K562 (cell line): ENCODE results near the gene ZDHHC19. TPM values are rescaled to one million over a fixed set of nuclear protein-coding genes. Genes with fewer than 3 reads are reported as not detected.

Experiments
- BMI1 ChIP-seq: fragments of 150-350 bp; IDR thresholded peaks from 2 replicates; pipeline ENCODE4 v1.6.1; 2014; ENCODE audit warnings: low read length
- DPF2 ChIP-seq: fragments of 450-650 bp; IDR thresholded peaks from 2 replicates; pipeline ENCODE4 v1.6.1; 2016
- FOXK1 ChIP-seq: sonication (generic); formaldehyde crosslinking; IDR thresholded peaks from 2 replicates; pipeline ENCODE4 v1.8.0; 2022; ENCODE audit warnings: missing genetic modification reagents, mild to moderate bottlenecking, borderline replicate concordance
- HNRNPLL ChIP-seq: fragments of 200-400 bp; formaldehyde crosslinking; IDR thresholded peaks from 2 replicates; pipeline ENCODE4 v1.6.1; 2017; ENCODE audit warnings: low read length, low read depth, mild to moderate bottlenecking; ENCODE audit not compliant: poor library complexity, severe bottlenecking
- MCM5 ChIP-seq: fragments of 450-650 bp; IDR thresholded peaks from 2 replicates; pipeline ENCODE4 v1.6.1; 2016; ENCODE audit warnings: low read depth
- PHF21A ChIP-seq: fragments of 450-650 bp; IDR thresholded peaks from 2 replicates; pipeline ENCODE4 v1.6.1; 2017; ENCODE audit warnings: low read depth, borderline replicate concordance
- PRMT5 ChIP-seq: sonication (generic); formaldehyde crosslinking; IDR thresholded peaks from 2 replicates; pipeline ENCODE4 v1.5.0; 2020; ENCODE audit warnings: missing genetic modification reagents
- RBFOX2 ChIP-seq: fragments of 200-400 bp; formaldehyde crosslinking; IDR thresholded peaks from 2 replicates; pipeline ENCODE4 v1.6.1; 2017; ENCODE audit warnings: low read depth, mild to moderate bottlenecking, low read length, moderate library complexity
- RFX7 ChIP-seq: fragments of 250-450 bp; sonication (Bioruptor Pico); IDR thresholded peaks from 2 replicates; pipeline ENCODE4 v1.5.1; 2021; ENCODE audit warnings: mild to moderate bottlenecking
- SMARCA5 ChIP-seq: fragments of 450-650 bp; IDR thresholded peaks from 2 replicates; pipeline ENCODE4 v1.6.1; 2016
- SP1 ChIP-seq: sonication (generic); formaldehyde crosslinking; IDR thresholded peaks from 2 replicates; pipeline ENCODE4 v1.8.1; 2022; ENCODE audit warnings: mild to moderate bottlenecking, missing genetic modification reagents
- SP2 ChIP-seq: IDR thresholded peaks from 2 replicates; pipeline ENCODE4 v1.6.1; 2011; ENCODE audit warnings: mild to moderate bottlenecking, low read depth, low read length, moderate library complexity; ENCODE audit not compliant: poor library complexity, severe bottlenecking; ENCODE audit errors: extremely low read depth
- TAF7 ChIP-seq: fragments of 450-650 bp; IDR thresholded peaks from 2 replicates; pipeline ENCODE4 v1.6.1; 2016; ENCODE audit warnings: missing genetic modification characterization, missing compliant biosample characterization
- ZNF695 ChIP-seq: fragments of 450-650 bp; formaldehyde crosslinking; IDR thresholded peaks from 2 replicates; pipeline ENCODE4 v1.4.0; 2020; ENCODE audit warnings: mild to moderate bottlenecking, moderate library complexity
- polyA plus RNA-seq, 8 experiments: library from polyadenylated mRNA; depleted of rRNA in 4 of 8; stranded (reverse) in 5 of 8; unstranded in 3 of 8; fragments of >200 nt; fragmentation: Nextera tagmentation in 2 of 8; fragmentation: Illumina TruSeq in 1 of 8; extraction: Ambion mirVana in 2 of 8; extraction: Trizol in 1 of 8; gene quantifications; 2 replicates each; pipeline versions ENCODE4 v1.2.1 to v1.2.3, GENCODE V29; 2011 to 2014; ENCODE audit warnings: inconsistent platforms in 1 of 8, missing spikeins in 1 of 8
- total RNA-seq, 7 experiments: library from RNA; depleted of rRNA in 6 of 7; stranded (reverse); fragments of >200 nt in 6 of 7; fragmentation: Illumina TruSeq in 2 of 7; extraction: Trizol in 2 of 7; gene quantifications; 2 replicates each; pipeline versions ENCODE4 v1.2.1 to v1.2.3, GENCODE V29; 2011 to 2021; ENCODE audit warnings: low replicate concordance in 1 of 7
- TF ChIP-seq, protein P1 (sequence below): sonication (generic); formaldehyde crosslinking; IDR thresholded peaks from 2 replicates; pipeline ENCODE4 v1.8.0; 2022; ENCODE audit warnings: missing genetic modification reagents, mild to moderate bottlenecking, moderate library complexity, borderline replicate concordance
- TF ChIP-seq, protein P2 (sequence below): fragments of 450-650 bp; IDR thresholded peaks from 2 replicates; pipeline ENCODE4 v1.7.0; 2016; ENCODE audit warnings: borderline replicate concordance
- TF ChIP-seq, protein P3 (sequence below): fragments of 250-450 bp; sonication (Bioruptor Pico); IDR thresholded peaks from 2 replicates; pipeline ENCODE4 v1.4.0; 2020; ENCODE audit warnings: borderline replicate concordance
- TF ChIP-seq, protein P4 (sequence below): fragments of 450-650 bp; formaldehyde crosslinking; IDR thresholded peaks from 2 replicates; pipeline ENCODE4 v1.4.0; 2022; ENCODE audit warnings: missing genetic modification characterization
- TF ChIP-seq, protein P5 (sequence below): fragments of 450-650 bp; IDR thresholded peaks from 2 replicates; pipeline ENCODE4 v1.6.1; 2016; ENCODE audit warnings: low read depth, mild to moderate bottlenecking, moderate library complexity

The ZDHHC19 gene
- total and polyA plus RNA-seq, 9 of the 15 experiments (the other 6 are each of a cell fraction or from before 2014, with no cell fraction given): 0.40 to 5.5 (median 1.1) TPM

- TF ChIP-seq FOXK1 (CRISPR knock-in tag): no peak
- TF ChIP-seq, protein P1, sequence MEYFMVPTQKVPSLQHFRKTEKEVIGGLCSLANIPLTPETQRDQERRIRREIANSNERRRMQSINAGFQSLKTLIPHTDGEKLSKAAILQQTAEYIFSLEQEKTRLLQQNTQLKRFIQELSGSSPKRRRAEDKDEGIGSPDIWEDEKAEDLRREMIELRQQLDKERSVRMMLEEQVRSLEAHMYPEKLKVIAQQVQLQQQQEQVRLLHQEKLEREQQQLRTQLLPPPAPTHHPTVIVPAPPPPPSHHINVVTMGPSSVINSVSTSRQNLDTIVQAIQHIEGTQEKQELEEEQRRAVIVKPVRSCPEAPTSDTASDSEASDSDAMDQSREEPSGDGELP (CRISPR knock-in tag): peak; percentile 49
- no peak for TF ChIP-seq ZNF695 (CRISPR knock-in tag)
- TF ChIP-seq, protein P2, sequence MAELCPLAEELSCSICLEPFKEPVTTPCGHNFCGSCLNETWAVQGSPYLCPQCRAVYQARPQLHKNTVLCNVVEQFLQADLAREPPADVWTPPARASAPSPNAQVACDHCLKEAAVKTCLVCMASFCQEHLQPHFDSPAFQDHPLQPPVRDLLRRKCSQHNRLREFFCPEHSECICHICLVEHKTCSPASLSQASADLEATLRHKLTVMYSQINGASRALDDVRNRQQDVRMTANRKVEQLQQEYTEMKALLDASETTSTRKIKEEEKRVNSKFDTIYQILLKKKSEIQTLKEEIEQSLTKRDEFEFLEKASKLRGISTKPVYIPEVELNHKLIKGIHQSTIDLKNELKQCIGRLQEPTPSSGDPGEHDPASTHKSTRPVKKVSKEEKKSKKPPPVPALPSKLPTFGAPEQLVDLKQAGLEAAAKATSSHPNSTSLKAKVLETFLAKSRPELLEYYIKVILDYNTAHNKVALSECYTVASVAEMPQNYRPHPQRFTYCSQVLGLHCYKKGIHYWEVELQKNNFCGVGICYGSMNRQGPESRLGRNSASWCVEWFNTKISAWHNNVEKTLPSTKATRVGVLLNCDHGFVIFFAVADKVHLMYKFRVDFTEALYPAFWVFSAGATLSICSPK: peak; percentile 92; the same call in 1 of the 2 replicates
- TF ChIP-seq DPF2: 0 out of 2 replicates have a peak, but pooled peaks have one; percentile 30
- TF ChIP-seq SP2: peak; percentile 1
- peak; percentile 17; the same call in 1 of the 2 replicates for TF ChIP-seq TAF7 (tag)
- TF ChIP-seq, protein P3, sequence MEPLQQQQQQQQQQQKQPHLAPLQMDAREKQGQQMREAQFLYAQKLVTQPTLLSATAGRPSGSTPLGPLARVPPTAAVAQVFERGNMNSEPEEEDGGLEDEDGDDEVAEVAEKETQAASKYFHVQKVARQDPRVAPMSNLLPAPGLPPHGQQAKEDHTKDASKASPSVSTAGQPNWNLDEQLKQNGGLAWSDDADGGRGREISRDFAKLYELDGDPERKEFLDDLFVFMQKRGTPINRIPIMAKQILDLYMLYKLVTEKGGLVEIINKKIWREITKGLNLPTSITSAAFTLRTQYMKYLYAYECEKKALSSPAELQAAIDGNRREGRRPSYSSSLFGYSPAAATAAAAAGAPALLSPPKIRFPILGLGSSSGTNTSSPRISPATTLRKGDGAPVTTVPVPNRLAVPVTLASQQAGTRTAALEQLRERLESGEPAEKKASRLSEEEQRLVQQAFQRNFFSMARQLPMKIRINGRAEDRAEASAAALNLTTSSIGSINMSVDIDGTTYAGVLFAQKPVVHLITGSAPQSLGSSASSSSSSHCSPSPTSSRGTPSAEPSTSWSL: no peak
- TF ChIP-seq SMARCA5: peak; percentile 88
- no peak for TF ChIP-seq PRMT5 (CRISPR knock-in tag)
- TF ChIP-seq, protein P4, sequence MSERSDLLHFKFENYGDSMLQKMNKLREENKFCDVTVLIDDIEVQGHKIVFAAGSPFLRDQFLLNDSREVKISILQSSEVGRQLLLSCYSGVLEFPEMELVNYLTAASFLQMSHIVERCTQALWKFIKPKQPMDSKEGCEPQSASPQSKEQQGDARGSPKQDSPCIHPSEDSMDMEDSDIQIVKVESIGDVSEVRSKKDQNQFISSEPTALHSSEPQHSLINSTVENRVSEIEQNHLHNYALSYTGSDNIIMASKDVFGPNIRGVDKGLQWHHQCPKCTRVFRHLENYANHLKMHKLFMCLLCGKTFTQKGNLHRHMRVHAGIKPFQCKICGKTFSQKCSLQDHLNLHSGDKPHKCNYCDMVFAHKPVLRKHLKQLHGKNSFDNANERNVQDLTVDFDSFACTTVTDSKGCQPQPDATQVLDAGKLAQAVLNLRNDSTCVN (CRISPR knock-in tag): 0 out of 2 replicates have a peak, but pooled peaks have one; percentile 48
- peak; percentile 97 for TF ChIP-seq PHF21A
- TF ChIP-seq, protein P5, sequence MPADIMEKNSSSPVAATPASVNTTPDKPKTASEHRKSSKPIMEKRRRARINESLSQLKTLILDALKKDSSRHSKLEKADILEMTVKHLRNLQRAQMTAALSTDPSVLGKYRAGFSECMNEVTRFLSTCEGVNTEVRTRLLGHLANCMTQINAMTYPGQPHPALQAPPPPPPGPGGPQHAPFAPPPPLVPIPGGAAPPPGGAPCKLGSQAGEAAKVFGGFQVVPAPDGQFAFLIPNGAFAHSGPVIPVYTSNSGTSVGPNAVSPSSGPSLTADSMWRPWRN: peak; percentile 45; the same call in 1 of the 2 replicates
- TF ChIP-seq SP1 (CRISPR knock-in tag): peak; percentile 76; the same call in 1 of the 2 replicates
- TF ChIP-seq RBFOX2: peak; percentile 36; the same call in 1 of the 2 replicates
- TF ChIP-seq MCM5: no peak
- no peak for TF ChIP-seq HNRNPLL
- no peak for TF ChIP-seq RFX7 (CRISPR knock-in tag)
- no peak for TF ChIP-seq BMI1
These were observed 3.2 kb downstream of the ZDHHC19 start (continued) for GRCh38 chr3:196207833-196208607.
